Parietal lobe (tissue), 1 donor: ENCODE measurements around the gene U2AF1L4. TPM values are rescaled to one million over a fixed set of nuclear protein-coding genes. Genes with fewer than 3 reads are reported as not detected.

Experiments
- total RNA-seq: library from RNA; depleted of rRNA; stranded (reverse); fragments of >200 nt; gene quantifications from one replicate; pipeline ENCODE4 v1.2.3, GENCODE V29; 2014

Gene U2AF1L4, protein sequence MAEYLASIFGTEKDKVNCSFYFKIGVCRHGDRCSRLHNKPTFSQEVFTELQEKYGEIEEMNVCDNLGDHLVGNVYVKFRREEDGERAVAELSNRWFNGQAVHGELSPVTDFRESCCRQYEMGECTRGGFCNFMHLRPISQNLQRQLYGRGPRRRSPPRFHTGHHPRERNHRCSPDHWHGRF
- 5.3 TPM for total RNA-seq

DNA sequence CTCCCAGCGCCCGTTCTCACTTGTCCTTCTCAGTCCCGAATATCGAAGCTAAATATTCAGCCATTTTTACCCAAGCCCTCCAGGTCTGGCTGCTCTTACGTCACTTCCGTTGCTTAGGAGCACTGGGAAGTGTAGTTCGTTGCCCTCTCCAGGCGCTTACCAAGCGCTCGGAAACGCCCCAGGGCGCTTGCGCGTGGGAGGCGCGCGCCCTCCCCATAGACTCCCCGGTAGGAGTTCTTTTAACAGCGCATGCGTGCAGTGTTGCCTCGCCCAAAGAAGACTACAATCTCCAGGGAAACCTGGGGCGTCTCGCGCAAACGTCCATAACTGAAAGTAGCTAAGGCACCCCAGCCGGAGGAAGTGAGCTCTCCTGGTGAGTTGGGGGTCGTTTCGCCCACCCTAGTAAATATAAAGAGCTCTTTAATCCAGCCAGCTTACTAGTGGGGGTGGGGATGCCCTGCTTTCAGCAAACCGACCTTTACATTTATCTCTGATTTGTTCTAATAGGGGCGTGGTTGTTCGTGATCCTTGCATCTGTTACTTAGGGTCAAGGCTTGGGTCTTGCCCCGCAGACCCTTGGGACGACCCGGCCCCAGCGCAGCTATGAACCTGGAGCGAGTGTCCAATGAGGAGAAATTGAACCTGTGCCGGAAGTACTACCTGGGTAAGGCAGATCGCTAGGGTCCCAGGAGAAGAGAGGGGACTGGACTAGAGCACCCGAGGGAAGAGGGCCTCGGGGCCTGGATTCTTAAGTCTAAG is at the start of gene U2AF1L4, which contains the start of gene PSENEN:
Gene U2AF1L4, minus strand, starts transcription at position 91 of the 759 bp plus-strand sequence. Its CDS starts 27 bp downstream, at position 64.
Gene PSENEN, plus strand, starts transcription at position 324 of the 759 bp plus-strand sequence. Its CDS starts 280 bp downstream, at position 604.

DNA sequence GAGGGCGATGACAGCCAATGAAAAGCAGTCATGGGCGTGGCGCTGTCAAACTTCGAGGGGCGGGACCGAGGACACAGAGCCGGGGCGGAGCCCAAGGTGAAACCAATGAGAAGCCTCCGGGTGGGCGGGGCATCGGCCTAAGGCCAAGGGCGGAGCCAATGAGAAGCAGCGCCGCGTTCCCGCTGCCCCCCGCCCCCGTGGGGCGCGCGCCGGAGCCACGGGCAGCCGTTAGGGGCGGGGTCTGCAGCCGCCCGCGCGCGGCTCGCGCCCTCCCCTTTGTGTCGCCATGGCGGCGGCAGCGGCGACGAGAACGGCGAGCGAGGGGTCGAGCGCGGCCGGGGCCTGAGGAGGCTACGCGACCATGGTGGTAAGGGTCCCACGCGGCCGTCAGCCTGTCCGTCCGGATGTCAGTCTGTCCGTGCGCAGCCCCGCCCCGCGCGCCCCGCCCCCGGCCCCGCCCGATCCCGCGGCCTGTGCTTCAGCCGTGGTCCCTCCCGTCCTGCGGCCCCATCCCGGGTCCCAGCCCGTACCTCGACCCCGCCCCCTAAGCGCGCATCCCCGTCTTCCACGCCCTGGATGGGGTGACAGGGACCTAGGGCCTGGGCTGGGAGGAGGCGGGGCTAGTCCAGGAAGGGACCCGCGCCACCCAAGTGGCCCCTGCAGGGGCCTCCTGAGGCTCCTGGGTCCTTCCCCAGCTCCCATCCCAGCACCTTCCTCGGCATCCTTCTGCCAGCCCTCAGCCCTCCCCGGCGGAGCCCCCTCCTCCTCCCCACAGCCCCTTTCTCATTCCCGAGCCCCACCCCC is 30.3 kb upstream of the U2AF1L4 start, which contains the start of gene ARHGAP33:
Gene ARHGAP33, plus strand, starts transcription at position 267 of the 804 bp plus-strand sequence. Its CDS starts 95 bp downstream, at position 362.

DNA sequence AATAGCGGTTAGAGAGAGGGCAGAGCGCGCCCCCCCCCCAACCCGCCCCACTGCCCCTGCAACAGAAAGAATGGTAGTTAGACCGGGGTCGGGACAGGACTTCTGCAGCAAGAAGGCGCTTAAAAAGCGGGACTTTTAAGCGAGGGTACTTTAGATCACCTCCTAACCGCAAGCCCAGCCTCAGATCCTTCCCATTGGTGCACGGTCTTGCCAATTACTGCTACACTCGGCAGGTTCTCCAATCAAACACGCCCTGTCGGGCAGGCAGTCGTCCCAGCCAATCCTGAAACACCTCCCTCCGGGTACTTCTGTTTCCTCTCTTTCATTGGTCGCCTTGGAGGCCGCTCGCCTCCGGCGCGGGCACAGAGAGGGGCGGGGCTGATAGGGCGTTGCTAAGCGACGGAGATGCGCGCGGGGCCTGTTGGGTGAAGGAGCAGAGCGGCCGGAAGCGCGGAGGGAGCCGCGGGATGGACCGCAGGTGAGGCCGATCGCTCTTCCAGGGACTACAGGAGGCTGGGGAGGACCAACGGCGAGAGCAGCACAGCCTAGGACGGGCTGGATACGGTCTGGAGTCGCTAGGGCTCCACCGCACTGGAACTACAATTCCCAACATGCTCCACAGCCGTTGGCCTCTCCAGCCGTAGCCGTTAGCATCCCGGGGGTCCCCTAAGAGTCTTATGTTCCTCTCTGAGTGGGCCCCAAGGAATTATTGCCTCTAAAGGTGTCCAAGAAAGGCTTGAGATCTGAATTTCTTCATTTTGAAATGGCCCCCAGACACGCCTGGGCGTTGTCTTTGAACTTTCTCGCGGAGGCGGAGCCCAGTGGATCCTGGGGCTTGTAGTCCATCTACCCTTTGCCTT is 12.8 kb upstream of the U2AF1L4 start, which contains the start of gene PROSER3:
Gene PROSER3, plus strand, starts transcription at position 428 of the 860 bp plus-strand sequence. Its CDS starts 40 bp downstream, at position 468.

GRCh38 chr19:35756377-35757230 is 11.4 kb upstream of the U2AF1L4 start, which contains the start of gene HSPB6:
HSPB6 (minus strand) TSS chr19:35757029; CDS start chr19:35757008, 21 bp downstream.

DNA sequence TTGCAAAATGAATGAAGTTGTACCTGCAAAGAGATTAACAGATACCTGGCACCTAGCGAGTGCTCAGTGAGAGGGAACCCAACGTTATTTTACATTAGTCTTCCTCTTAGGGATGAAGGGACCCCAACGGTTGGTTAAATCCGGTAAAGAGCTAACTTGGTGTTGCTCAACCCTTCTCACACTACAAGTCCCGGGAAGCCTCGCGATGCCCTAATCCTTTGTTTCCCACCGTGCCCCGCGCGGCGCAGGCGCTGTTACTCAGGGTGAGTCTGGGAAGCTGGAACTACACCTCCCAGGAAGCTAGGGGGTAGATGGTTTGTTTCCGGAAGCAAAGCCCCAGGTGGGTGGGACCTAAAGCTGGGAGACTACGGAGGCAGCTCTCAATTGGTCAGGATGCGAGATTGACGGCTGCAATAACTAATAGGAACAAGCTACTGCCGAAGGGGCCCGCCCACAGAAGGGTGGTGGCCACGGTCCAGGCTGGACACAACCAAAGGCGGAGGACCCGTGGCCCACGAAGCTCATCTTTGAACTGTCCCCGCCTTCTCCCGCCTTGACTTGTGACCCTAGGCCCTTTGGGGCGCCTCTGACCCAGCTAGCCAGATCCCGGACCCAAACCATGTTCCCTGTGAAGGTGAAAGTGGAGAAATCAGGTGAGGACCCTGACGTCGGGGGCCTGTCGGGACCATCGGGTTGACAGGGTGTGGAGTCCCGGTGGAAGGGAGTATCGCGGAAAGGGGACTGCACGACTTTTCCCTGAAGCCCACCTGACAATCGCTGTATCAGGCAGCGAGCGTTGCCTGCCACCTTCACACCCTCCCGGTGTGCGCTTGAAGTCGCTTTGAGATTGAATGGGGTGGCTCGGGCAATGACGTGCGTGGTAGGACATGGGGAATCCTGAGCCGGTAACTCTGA is 3.1 kb upstream of the U2AF1L4 start, which contains the start of gene LIN37:
Gene LIN37, plus strand, starts transcription at position 471 of the 915 bp plus-strand sequence. Its CDS starts 149 bp downstream, at position 620.

DNA sequence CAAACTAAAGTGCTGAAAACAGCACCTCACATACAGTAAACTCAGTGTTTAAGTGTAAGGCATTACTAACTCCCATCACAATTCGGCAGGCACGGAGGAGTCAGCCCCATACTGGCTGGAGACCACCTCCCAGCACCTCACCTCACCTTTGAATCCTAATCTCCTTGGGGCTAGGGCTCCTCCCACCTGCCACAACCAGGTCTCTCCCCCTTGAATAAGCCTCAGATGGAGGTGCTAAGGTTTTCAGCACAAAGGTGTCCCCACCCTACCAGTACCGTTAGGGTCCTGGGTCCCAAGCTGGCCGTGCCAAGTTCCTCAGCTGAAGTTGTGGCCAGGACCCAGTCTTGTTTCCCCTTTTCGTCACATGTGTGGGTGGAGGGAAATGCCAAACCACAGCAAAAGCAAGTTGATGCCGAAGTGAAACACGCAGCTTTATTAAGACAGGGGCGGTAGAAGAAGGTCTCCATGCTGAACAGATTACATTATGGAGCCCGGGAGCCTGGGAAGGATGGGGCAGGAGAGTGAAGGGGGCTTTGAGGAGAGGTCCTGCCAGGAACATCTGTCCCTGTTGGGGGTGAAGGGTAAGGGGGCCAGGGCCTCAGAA is 3.0 kb downstream of the U2AF1L4 start, which contains the start of gene IGFLR1:
Gene IGFLR1, minus strand, starts transcription at position 332 of the 604 bp plus-strand sequence. CDS start 1,272 bp downstream, outside the sequence.

DNA sequence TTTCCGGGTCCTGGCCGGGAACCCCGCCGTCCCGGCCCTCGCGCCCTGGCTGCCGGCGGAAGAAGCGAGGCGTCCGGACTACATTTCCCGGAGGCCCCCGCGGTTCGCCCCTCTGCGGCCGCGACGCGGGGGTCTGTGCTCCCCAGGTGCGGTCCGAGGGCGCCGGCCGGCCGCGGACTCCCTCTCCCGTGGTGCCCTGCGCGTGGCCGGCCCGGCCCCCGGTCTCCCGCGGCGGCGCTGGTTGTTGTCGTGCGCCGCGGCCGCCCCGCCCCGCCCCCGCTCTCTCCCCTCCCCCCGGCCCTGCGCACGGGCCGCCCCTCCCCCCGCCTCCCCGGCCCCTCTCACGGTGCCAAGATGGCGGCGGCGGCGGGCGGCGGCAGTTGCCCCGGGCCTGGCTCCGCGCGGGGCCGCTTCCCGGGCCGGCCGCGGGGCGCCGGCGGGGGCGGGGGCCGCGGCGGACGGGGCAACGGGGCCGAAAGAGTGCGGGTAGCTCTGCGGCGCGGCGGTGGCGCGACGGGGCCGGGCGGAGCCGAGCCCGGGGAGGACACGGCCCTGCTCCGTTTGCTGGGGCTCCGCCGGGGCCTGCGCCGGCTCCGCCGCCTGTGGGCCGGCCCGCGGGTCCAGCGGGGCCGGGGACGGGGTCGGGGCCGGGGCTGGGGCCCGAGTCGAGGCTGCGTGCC is 27.4 kb downstream of the U2AF1L4 start, which contains the start of gene KMT2B:
Gene KMT2B, plus strand, starts transcription at position 339 of the 680 bp plus-strand sequence. Its CDS starts 16 bp downstream, at position 355.

GRCh38 chr19:35704218-35704617 is 41.0 kb downstream of the U2AF1L4 start, which contains the start of gene ZBTB32:
ZBTB32 (plus strand) TSS chr19:35704558; CDS start chr19:35714627, 10,069 bp downstream.

Other genes with a start within 250 kb of the U2AF1L4 start
- gene DMKN, start 231.8 kb downstream of the U2AF1L4 start, total RNA-seq = not detected
- gene SBSN, start 217.1 kb downstream of the U2AF1L4 start, total RNA-seq = not detected
- gene GAPDHS, start 212.0 kb downstream of the U2AF1L4 start, total RNA-seq = not detected
- gene TMEM147, start 199.8 kb downstream of the U2AF1L4 start, total RNA-seq = 39.8 TPM
- not detected for gene ATP4A, start 181.8 kb downstream of the U2AF1L4 start, total RNA-seq
- gene PMIS2, start 159.2 kb downstream of the U2AF1L4 start, total RNA-seq = not detected
- gene HAUS5, start 132.7 kb downstream of the U2AF1L4 start, total RNA-seq = 7.5 TPM
- gene RBM42, start 116.4 kb downstream of the U2AF1L4 start, total RNA-seq = 18.8 TPM
- 0.94 TPM for gene ETV2, start 103.7 kb downstream of the U2AF1L4 start, total RNA-seq
- gene COX6B1, start 97.1 kb downstream of the U2AF1L4 start, total RNA-seq = 115 TPM
- gene UPK1A, start 78.9 kb downstream of the U2AF1L4 start, total RNA-seq = not detected
- not detected for gene ZBTB32, start 40.9 kb downstream of the U2AF1L4 start, total RNA-seq
- gene KMT2B, start 27.4 kb downstream of the U2AF1L4 start, total RNA-seq = 11.6 TPM
- 0.94 TPM for gene IGFLR1, start 3.0 kb downstream of the U2AF1L4 start, total RNA-seq
- 8.8 TPM for gene PSENEN, start 233 bp upstream of the U2AF1L4 start, total RNA-seq
- gene LIN37, start 3.2 kb upstream of the U2AF1L4 start, total RNA-seq = 16.9 TPM
- gene HSPB6, start 11.6 kb upstream of the U2AF1L4 start, total RNA-seq = not detected
- 5.9 TPM for gene PROSER3, start 12.8 kb upstream of the U2AF1L4 start, total RNA-seq
- gene ARHGAP33, start 30.1 kb upstream of the U2AF1L4 start, total RNA-seq = 123 TPM
- not detected for gene PRODH2, start 67.4 kb upstream of the U2AF1L4 start, total RNA-seq
- not detected for gene NPHS1, start 107.1 kb upstream of the U2AF1L4 start, total RNA-seq
- gene KIRREL2, start 111.5 kb upstream of the U2AF1L4 start, total RNA-seq = 0.94 TPM
- gene APLP1, start 123.2 kb upstream of the U2AF1L4 start, total RNA-seq = 197 TPM
- gene NFKBID, start 155.1 kb upstream of the U2AF1L4 start, total RNA-seq = 3.8 TPM
- 1.6 TPM for gene HCST, start 157.1 kb upstream of the U2AF1L4 start, total RNA-seq
- 3.4 TPM for gene TYROBP, start 162.9 kb upstream of the U2AF1L4 start, total RNA-seq
- 15.7 TPM for gene LRFN3, start 191.0 kb upstream of the U2AF1L4 start, total RNA-seq
- 13.5 TPM for gene SDHAF1, start 249.8 kb upstream of the U2AF1L4 start, total RNA-seq